SIG-M5 treated with dmso at 0.1 percent for 504 hours (cell line): ENCODE measurements around the gene MEGF11.
"Not testable (repeated sequence)": the region's sequence is repeated elsewhere in the genome, so short reads cannot be mapped to it uniquely, and the experiment has no call there.

Source experiments
- DNase-seq: peaks from one replicate; lab custom pipeline; 2025; ENCODE audit not compliant: unreplicated experiment; lab: John Stamatoyannopoulos, UW

MEGF11 gene

GRCh38 chr15:65869954-65870871 lies 383.3 kb downstream of the MEGF11 start:
- DNase-seq, result peak; percentile 38

GRCh38 chr15:65869126-65869953 lies 384.2 kb downstream of the MEGF11 start, which contains the start of gene RAB11A:
TSS of gene RAB11A (plus strand) at chr15:65869491. CDS start at chr15:65869586, 95 bp downstream.
- DNase-seq, result peak; percentile 96

- no peak for DNase-seq
Observed at GRCh38 chr15:65868546-65869125, 384.9 kb downstream of the MEGF11 start.

GRCh38 chr15:65867933-65868332 lies 385.6 kb downstream of the MEGF11 start:
- DNase-seq, result not testable (repeated sequence)

- DNase-seq, result no peak
Observed at GRCh38 chr15:65867244-65867643, 386.3 kb downstream of the MEGF11 start.

- DNase-seq, result no peak
Observed at GRCh38 chr15:65863106-65863505, 390.4 kb downstream of the MEGF11 start.

GRCh38 chr15:65862682-65863081 lies 390.9 kb downstream of the MEGF11 start:
- DNase-seq, result peak; percentile 83

GRCh38 chr15:65857718-65858402 lies 395.7 kb downstream of the MEGF11 start:
- DNase-seq, result no peak

GRCh38 chr15:65856821-65857455 lies 396.6 kb downstream of the MEGF11 start:
- DNase-seq, result peak; percentile 16

GRCh38 chr15:65851981-65852380 lies 401.6 kb downstream of the MEGF11 start:
- no peak for DNase-seq

- no peak for DNase-seq
Observed at GRCh38 chr15:65847989-65848388, 405.6 kb downstream of the MEGF11 start.

- no peak for DNase-seq
Observed at GRCh38 chr15:65845826-65846519, 407.6 kb downstream of the MEGF11 start.
